Peyer's patch (tissue), 4 donors: ENCODE data around the gene PAFAH1B1. TPM values are rescaled to one million over a fixed set of nuclear protein-coding genes. Genes with fewer than 3 reads are reported as not detected.

ENCODE experiments used
- DNase-seq, 3 donors: peaks; one replicate each; pipeline ENCODE4 v3.0.0-alpha.2; 2017 to 2019
- H3K27ac ChIP-seq, 4 donors: fragments of 200-600 bp; sonication (generic); one replicate each; pipeline ENCODE4 v1.5.1; 2016 to 2019
- H3K27me3 ChIP-seq, 2 donors: fragments of 200-600 bp; sonication (generic); one replicate each; pipeline ENCODE4 v1.5.1; 2019
- H3K36me3 ChIP-seq, 3 donors: fragments of 200-600 bp; sonication (generic); one replicate each; pipeline ENCODE4 v1.5.1; 2016 to 2019
- H3K4me1 ChIP-seq, 4 donors: fragments of 200-600 bp; sonication (generic); one replicate each; pipeline ENCODE4 v1.5.1; 2016 to 2019
- H3K4me3 ChIP-seq, 4 donors: fragments of 200-600 bp; sonication (generic); 1 replicate in 3 of 4; 2 replicates in 1 of 4; pipeline ENCODE4 v1.5.1; 2016 to 2019; ENCODE audit warnings: mild to moderate bottlenecking in 1 of 4
- H3K9me3 ChIP-seq, 4 donors: fragments of 200-600 bp; sonication (generic); one replicate each; pipeline ENCODE4 v1.5.1; 2016 to 2019; ENCODE audit warnings: mild to moderate bottlenecking in 1 of 4
- POLR2A ChIP-seq, 2 donors: fragments of 450-650 bp; IDR thresholded peaks; one replicate each; pipeline ENCODE4 v1.5.1; 2017; ENCODE audit warnings: antibody characterized with exemption in 2 of 2, mild to moderate bottlenecking in 2 of 2, moderate library complexity in 2 of 2
- total RNA-seq, 4 donors: library from RNA; depleted of rRNA; stranded (reverse); fragments of >200 nt; gene quantifications; one replicate each; pipeline ENCODE4 v1.1.0, GENCODE V29; 2016
- TF ChIP-seq, protein P1 (sequence below), 6 experiments: fragments of 450-650 bp in 4 of 6; fragments of 200-600 bp in 2 of 6; sonication (generic) in 1 of 6; IDR thresholded peaks; one replicate each; pipeline ENCODE4 v1.5.1; 2017 to 2019; ENCODE audit warnings: antibody characterized with exemption in 6 of 6, mild to moderate bottlenecking in 3 of 6, moderate library complexity in 1 of 6

Gene PAFAH1B1
- total RNA-seq, 4 donors from 2014 or later = 131 to 281 (median 141) TPM

DNA sequence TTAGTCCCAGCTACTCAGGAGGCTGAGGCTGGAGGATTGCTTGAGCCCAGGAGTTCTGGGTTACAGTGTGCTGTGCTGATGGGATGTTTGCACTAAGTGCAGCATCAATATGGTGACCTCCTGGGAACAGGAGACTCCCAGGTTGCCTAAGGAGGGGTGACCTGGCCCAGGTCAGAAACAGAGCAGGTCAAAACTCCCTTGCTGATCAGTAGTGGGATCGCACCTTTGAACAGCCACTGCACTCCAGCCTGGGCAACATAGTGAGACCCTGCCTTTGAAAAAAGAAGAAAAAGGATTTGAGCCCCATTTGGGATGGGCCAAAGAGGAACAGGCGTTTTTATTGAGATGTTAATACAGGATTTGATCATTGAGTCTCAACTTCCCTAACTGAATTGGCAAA lies 87.5 kb downstream of the PAFAH1B1 start:
- TF ChIP-seq, protein P1, sequence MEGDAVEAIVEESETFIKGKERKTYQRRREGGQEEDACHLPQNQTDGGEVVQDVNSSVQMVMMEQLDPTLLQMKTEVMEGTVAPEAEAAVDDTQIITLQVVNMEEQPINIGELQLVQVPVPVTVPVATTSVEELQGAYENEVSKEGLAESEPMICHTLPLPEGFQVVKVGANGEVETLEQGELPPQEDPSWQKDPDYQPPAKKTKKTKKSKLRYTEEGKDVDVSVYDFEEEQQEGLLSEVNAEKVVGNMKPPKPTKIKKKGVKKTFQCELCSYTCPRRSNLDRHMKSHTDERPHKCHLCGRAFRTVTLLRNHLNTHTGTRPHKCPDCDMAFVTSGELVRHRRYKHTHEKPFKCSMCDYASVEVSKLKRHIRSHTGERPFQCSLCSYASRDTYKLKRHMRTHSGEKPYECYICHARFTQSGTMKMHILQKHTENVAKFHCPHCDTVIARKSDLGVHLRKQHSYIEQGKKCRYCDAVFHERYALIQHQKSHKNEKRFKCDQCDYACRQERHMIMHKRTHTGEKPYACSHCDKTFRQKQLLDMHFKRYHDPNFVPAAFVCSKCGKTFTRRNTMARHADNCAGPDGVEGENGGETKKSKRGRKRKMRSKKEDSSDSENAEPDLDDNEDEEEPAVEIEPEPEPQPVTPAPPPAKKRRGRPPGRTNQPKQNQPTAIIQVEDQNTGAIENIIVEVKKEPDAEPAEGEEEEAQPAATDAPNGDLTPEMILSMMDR (IDR thresholded peaks at IDR 0.05) = no peak
- TF ChIP-seq POLR2A (IDR thresholded peaks at IDR 0.05) = no peak
- Histone ChIP-seq H3K4me1 (no peaks in the 10 kb centered on the region), H3K27me3 (no peaks in the 10 kb centered on the region), H3K36me3 (peaks cover 0 to 77% (median 0%) of the 10 kb centered on the region in 3 donors), H3K27ac (no peak overlapping the region), H3K9me3 (no peaks in the 10 kb centered on the region), H3K4me3 (no peak overlapping the region)
- no peak for DNase-seq

DNA sequence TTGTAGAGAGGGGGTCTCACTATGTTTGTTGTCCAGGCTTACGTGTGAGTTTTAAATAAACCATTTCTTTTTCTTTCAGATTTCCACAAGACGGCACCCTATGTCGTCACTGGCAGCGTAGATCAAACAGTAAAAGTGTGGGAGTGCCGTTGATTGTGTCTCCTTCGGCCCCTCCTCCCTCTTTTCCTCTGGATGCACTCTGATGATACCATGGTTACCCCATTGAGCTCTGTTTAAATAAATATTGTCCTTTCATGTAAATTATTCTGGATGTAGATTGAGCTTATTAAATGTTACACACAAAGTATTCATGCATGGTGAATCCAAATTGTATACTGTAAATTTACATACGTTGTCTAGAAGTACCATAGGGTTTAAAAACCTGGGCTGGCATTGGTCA lies 88.2 kb downstream of the PAFAH1B1 start:
- H3K27me3 ChIP-seq = no peaks in the 10 kb centered on the region
- peaks cover 0 to 70% (median 0%) of the 10 kb centered on the region in 3 donors for H3K36me3 ChIP-seq
- H3K4me1 ChIP-seq = no peaks in the 10 kb centered on the region
- DNase-seq = no peak
- H3K4me3 ChIP-seq = no peak overlapping the region
- H3K27ac ChIP-seq = no peak overlapping the region
- TF ChIP-seq POLR2A (IDR thresholded peaks at IDR 0.05) = no peak
- TF ChIP-seq, protein P1 (IDR thresholded peaks at IDR 0.05) = no peak
- no peaks in the 10 kb centered on the region for H3K9me3 ChIP-seq

DNA sequence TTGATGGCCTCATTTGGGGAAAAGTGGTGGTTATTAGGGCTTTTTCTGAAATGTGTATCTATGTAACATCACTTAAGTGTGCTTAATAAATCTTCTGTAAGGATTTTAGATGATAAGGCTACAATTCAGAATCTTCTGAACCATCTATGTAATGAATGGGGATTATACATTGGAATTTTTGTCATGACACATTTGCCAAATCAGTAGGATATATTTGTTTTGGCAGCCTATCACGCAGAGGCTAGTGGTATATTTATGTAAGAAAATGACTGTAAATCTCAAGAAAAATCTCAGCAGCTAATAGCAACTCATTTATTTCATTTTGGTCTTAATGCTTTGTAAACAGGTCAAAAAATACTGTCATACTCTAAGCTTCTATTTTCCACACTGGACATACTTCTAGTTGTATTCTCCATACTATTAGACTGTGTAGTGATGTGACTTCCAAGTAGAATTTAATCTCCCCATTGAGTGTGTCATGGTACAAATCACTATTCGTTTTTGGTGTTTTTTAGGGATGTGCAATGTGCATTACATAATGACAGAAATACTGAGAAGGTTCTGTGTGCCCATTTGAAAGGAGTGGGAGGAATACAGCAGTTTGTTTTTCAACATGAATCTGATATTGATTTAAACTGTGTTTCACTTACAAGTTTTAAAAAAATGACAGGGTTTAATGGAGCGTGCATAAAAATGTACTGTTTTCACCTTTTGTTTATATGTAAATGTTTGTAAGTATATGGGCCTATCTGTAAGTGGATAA lies 88.9 kb downstream of the PAFAH1B1 start:
- DNase-seq = no peak
- peaks cover 0 to 64% (median 0%) of the 10 kb centered on the region in 3 donors for H3K36me3 ChIP-seq
- no peak overlapping the region for H3K4me3 ChIP-seq
- TF ChIP-seq POLR2A (IDR thresholded peaks at IDR 0.05) = no peak
- TF ChIP-seq, protein P1 (IDR thresholded peaks at IDR 0.05) = no peak
- no peaks in the 10 kb centered on the region for H3K4me1 ChIP-seq
- H3K27me3 ChIP-seq = no peaks in the 10 kb centered on the region
- no peak overlapping the region for H3K27ac ChIP-seq
- H3K9me3 ChIP-seq = no peaks in the 10 kb centered on the region

DNA sequence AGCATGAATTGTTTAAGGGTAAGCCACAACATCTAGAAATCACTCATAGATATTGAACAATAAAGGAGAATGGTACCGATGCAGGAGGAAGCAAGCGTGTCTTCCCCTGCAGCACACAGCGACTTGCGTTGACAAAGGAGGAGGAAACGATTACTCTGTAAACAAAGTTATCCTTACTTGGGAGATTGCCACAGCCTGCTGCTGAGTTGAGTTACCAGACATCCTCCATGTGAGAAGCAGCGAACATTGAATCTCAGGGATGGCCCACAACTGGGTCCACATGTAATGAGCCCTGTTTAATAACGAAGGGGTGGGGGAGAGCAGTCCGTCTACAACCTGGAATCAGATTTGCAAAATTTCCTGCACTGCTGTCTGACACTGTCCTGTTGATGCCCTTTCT lies 90.5 kb downstream of the PAFAH1B1 start:
- H3K36me3 ChIP-seq = peaks cover 0 to 50% (median 0%) of the 10 kb centered on the region in 3 donors

DNA sequence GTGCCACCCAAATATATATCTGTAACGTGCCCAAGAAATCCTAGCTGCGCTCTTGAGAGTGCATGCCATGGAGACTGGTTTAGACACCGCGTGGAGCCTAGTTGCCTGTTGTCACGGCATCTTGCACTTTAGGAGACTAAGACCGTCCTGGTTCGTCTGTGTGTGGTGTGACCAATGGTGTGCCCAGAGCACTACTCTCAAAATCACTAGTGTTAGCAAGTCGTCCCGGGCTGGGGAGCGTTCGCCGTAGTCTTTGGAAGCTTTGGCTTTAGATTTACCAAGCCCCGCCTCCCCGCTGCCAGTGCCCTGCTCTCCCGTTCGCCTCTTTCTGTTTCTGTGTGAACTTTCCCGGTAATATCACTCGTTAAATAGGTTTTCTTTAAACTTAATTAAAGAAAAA lies 91.1 kb downstream of the PAFAH1B1 start:
- Histone ChIP-seq H3K36me3 (peaks cover 0 to 52% (median 0%) of the 10 kb centered on the region in 3 donors), H3K27me3 (no peaks in the 10 kb centered on the region), H3K27ac (no peak overlapping the region), H3K4me1 (no peaks in the 10 kb centered on the region), H3K9me3 (no peaks in the 10 kb centered on the region), H3K4me3 (no peak overlapping the region)
- no peak for DNase-seq
- TF ChIP-seq, protein P1 (IDR thresholded peaks at IDR 0.05) = no peak
- TF ChIP-seq POLR2A (IDR thresholded peaks at IDR 0.05) = no peak

More for the DNA sequence above, 90.5 kb downstream of the PAFAH1B1 start:
- Histone ChIP-seq H3K9me3 (no peaks in the 10 kb centered on the region), H3K4me3 (no peak overlapping the region), H3K27ac (no peak overlapping the region), H3K4me1 (no peaks in the 10 kb centered on the region), H3K27me3 (no peaks in the 10 kb centered on the region)
- no peak for DNase-seq
- TF ChIP-seq, protein P1 (IDR thresholded peaks at IDR 0.05) = no peak
- TF ChIP-seq POLR2A (IDR thresholded peaks at IDR 0.05) = no peak
